ENCODE data around the gene SRGAP3. TPM values are rescaled to one million over a fixed set of nuclear protein-coding genes. Genes with fewer than 3 reads are reported as not detected.

The SRGAP3 gene
- total RNA-seq, 4 donors from 2014 or later: 13.7 to 27.7 (median 18.5) TPM

DNA sequence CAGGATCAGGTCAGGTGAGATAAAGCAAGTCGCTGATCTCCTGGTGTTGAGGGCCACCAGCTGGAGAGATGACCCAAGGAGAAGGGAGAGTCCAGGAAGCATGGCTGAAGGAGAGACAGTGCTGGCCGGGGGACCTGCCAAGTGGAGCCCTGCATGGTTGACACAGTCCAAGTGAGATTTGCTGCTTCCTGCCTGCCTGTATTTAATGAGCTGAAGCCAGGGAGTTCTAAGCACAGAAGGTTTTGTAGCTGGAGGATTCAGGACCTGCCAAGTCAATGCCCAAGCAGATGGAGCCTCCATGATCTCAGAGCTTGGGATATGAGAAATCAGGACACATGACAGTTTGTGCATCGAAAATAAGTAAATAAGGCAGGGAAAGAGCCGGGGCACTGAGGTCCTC, 125.6 kb downstream of the SRGAP3 start:
- intact Hi-C loops (cut with DNase I; ENCODE audit: low total_unique reads): no loop called here
- no peak overlapping the region for H3K4me3 ChIP-seq (ENCODE audit: low read depth, poor library complexity, severe bottlenecking)
- 91 to 93% methylated on average over 4 of the region's 4 CpGs for WGBS, 2 donors
- no peak for TF ChIP-seq CTCF (IDR thresholded peaks at IDR 0.05)
- no peak for TF ChIP-seq POLR2A (IDR thresholded peaks at IDR 0.05)
- DNase-seq (ENCODE audit: low spot score in 2 of 2): no peak

DNA sequence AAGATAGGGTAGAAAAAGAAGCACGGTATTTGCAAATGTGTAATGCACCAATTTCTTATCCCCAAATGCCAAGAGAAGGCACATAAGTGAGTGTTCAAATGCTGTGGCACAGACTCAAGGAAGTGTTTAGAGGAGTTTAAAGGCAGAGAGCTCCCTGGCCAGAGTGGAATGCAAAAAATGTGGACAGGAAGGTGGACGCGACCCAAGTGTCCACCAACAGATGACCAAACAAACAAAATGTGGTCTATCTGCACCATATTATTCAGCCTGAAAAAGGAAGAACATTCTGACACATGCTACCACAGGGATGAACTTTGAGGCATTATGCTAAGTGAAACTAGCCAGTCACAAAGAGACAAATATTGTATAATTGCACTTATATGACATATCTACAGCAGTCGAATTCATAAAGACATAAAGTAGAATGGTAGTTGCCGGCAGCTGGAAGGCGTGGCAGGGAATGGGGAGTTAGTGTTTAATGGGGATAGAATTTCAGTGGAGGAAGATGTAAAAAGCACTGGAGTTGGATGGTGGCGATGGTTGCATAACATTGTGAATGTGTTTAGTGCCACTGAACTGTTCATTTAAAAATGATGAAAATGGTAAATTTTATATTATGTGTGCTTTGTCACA, 126.6 kb downstream of the SRGAP3 start:
- intact Hi-C loops (cut with DNase I; ENCODE audit: low total_unique reads): no loop called here
- no peak overlapping the region for H3K4me3 ChIP-seq (ENCODE audit: low read depth, poor library complexity, severe bottlenecking)
- 92 to 93% methylated on average over 7 of the region's 7 CpGs for WGBS, 2 donors
- no peak for DNase-seq (ENCODE audit: low spot score in 2 of 2)
- TF ChIP-seq POLR2A (IDR thresholded peaks at IDR 0.05) (no peak), CTCF (IDR thresholded peaks at IDR 0.05) (no peak)

DNA sequence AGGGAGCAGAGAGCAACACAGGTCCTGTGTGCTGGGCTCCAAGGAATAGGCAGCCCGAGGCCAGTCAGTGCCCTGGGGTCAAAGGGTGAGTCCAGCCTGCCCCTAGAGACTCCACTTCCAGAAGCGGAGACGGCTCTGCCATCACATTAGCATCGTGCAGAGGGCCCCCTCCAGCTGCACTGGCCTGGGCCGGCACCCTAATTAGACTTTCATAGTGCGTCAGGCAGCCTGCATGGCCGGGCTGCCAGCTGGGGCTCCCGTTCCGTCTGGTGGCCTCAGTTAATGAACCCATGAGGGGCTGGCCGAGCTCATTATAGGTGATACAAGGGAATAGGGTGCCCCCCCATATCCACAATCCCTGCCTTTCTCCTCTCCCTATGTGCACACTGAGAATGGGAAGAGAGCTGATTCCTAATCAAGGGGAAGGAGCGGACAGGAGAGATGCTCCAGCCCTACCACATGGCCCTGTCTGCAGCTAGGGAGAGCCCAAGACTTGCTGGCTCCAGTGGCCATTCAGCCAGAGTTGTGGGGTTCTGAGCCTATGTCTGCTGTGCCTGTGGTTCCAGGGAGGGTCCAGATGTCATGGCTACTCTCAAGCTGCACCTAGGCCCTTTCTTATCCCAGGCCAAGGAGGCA, 128.0 kb downstream of the SRGAP3 start:
- H3K4me3 ChIP-seq (ENCODE audit: low read depth, poor library complexity, severe bottlenecking): no peak overlapping the region
- TF ChIP-seq POLR2A (IDR thresholded peaks at IDR 0.05) (no peak), CTCF (IDR thresholded peaks at IDR 0.05) (no peak)
- 87 to 95% methylated on average over 11 of the region's 11 CpGs for WGBS, 2 donors
- DNase-seq (ENCODE audit: low spot score in 2 of 2): no peak
- intact Hi-C loops (cut with DNase I; ENCODE audit: low total_unique reads): no loop called here

- no peak for DNase-seq (ENCODE audit: low spot score in 2 of 2)
- TF ChIP-seq POLR2A (IDR thresholded peaks at IDR 0.05) (no peak), CTCF (IDR thresholded peaks at IDR 0.05) (no peak)
- H3K4me3 ChIP-seq (ENCODE audit: low read depth, poor library complexity, severe bottlenecking): no peak overlapping the region
- intact Hi-C loops (cut with DNase I; ENCODE audit: low total_unique reads): no loop called here
- WGBS, 2 donors: 85 to 91% methylated on average over 4 of the region's 4 CpGs
These were observed 130.1 kb downstream of the SRGAP3 start for GRCh38 chr3:9119331-9119730.

GRCh38 chr3:9118222-9118621, 131.2 kb downstream of the SRGAP3 start:
- TF ChIP-seq POLR2A (IDR thresholded peaks at IDR 0.05): no peak
- TF ChIP-seq CTCF (IDR thresholded peaks at IDR 0.05): no peak
- DNase-seq (ENCODE audit: low spot score in 2 of 2): no peak
- intact Hi-C loops (cut with DNase I; ENCODE audit: low total_unique reads): no loop called here
- H3K4me3 ChIP-seq (ENCODE audit: low read depth, poor library complexity, severe bottlenecking): no peak overlapping the region
- WGBS, 2 donors: 92 to 93% methylated on average over 2 of the region's 2 CpGs

DNA sequence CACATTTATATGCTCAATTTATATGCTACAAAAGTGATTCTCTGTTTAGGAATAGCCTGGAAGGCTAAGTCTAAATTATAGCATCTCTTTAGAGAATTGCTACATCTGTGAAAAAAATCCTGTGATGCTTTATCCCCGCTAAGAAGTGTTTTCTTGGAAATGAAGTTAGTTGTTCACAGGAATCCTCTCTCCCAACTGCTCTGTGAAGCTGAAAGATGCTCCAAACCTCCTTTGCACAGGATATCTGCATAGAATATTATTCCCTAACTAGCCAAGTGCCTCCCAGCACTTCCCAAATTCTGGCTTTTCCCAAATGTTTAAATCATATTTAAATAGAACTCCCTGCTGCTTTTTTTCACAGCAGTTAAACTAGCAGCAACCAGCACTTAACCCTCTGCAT, 132.2 kb downstream of the SRGAP3 start:
- WGBS, 2 donors: 85 to 89% methylated on average over 1 of the region's 1 CpG
- no peak overlapping the region for H3K4me3 ChIP-seq (ENCODE audit: low read depth, poor library complexity, severe bottlenecking)
- DNase-seq (ENCODE audit: low spot score in 2 of 2): no peak
- TF ChIP-seq POLR2A (IDR thresholded peaks at IDR 0.05) (no peak), CTCF (IDR thresholded peaks at IDR 0.05) (no peak)
- intact Hi-C loops (cut with DNase I; ENCODE audit: low total_unique reads): no loop called here

Data from lower leg skin (tissue), 4 donors.